ENCODE results near the gene TRAF3IP1.

DNA sequence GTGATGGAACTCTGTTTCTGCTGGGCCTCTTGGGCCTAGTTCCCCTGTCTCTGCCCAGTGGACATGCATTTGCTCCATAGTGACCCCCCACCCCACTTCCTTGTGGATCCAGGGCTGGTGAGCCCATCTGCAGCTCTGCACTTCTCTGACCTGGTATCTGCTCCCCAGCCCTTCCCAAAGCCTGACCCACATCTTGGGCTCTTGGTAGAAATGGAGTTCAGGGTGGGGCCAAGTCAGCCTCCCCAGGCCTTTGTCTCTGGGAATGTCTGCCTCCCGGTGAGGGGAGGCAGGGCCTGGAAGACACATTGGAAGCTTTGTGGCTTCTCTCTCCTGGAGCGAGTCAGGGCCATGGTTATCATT, 6.3 kb upstream of the TRAF3IP1 start:
- TF ChIP-seq, protein P1, sequence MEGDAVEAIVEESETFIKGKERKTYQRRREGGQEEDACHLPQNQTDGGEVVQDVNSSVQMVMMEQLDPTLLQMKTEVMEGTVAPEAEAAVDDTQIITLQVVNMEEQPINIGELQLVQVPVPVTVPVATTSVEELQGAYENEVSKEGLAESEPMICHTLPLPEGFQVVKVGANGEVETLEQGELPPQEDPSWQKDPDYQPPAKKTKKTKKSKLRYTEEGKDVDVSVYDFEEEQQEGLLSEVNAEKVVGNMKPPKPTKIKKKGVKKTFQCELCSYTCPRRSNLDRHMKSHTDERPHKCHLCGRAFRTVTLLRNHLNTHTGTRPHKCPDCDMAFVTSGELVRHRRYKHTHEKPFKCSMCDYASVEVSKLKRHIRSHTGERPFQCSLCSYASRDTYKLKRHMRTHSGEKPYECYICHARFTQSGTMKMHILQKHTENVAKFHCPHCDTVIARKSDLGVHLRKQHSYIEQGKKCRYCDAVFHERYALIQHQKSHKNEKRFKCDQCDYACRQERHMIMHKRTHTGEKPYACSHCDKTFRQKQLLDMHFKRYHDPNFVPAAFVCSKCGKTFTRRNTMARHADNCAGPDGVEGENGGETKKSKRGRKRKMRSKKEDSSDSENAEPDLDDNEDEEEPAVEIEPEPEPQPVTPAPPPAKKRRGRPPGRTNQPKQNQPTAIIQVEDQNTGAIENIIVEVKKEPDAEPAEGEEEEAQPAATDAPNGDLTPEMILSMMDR (IDR thresholded peaks at IDR 0.05; ENCODE audit: low read depth, low read length): no peak
- no peak for TF ChIP-seq EZH2phosphoT487 (IDR thresholded peaks at IDR 0.05; ENCODE audit: low read depth)

Data from OCI-LY3 (cell line).